Measurements from ENCODE around the gene ATM.

ATM gene

GRCh38 chr11:108289699-108290098 is 66.8 kb downstream of the ATM start:
- Histone ChIP-seq H4K20me1 (ENCODE audit: insufficient read depth, low read length, poor library complexity, severe bottlenecking) (no peaks in the 10 kb centered on the region), H2AFZ (ENCODE audit: low read length) (no peak overlapping the region), H3K4me2 (ENCODE audit: low read depth, low read length, poor library complexity, severe bottlenecking) (no peak overlapping the region), H3K9ac (ENCODE audit: low read depth, low read length, poor library complexity, severe bottlenecking) (no peak overlapping the region), H3K4me1 (ENCODE audit: insufficient read depth, low read length, poor library complexity, severe bottlenecking) (no peaks in the 10 kb centered on the region), H3K9me3 (ENCODE audit: insufficient read depth, low read depth, low read length) (no peaks in the 10 kb centered on the region), H3K36me3 (ENCODE audit: insufficient read depth, low read length) (peaks cover 12% of the 10 kb centered on the region; the same call in 1 of the 2 replicates), H3K9me2 (replicated peaks; ENCODE audit: low read depth, low read length) (no peaks in the 10 kb centered on the region), H3F3A (ENCODE audit: low read depth) (no peaks in the 10 kb centered on the region), H3K4me3 (ENCODE audit: low read length, poor library complexity, severe bottlenecking) (no peak overlapping the region), H3K27me3 (ENCODE audit: insufficient read depth, low read length, poor library complexity, severe bottlenecking) (no peaks in the 10 kb centered on the region), H3K79me2 (ENCODE audit: insufficient read depth, low read length) (no peaks in the 10 kb centered on the region)
- TF ChIP-seq CTCF (conservative IDR thresholded peaks at IDR 0.05; ENCODE audit: low read length) (no peak), EZH2phosphoT487 (IDR thresholded peaks at IDR 0.05; ENCODE audit: borderline replicate concordance) (no peak)

GRCh38 chr11:108293229-108293628 is 70.4 kb downstream of the ATM start:
- TF ChIP-seq CTCF (conservative IDR thresholded peaks at IDR 0.05; ENCODE audit: low read length): no peak
- no peak for TF ChIP-seq EZH2phosphoT487 (IDR thresholded peaks at IDR 0.05; ENCODE audit: borderline replicate concordance)

GRCh38 chr11:108302121-108302785 is 79.4 kb downstream of the ATM start:
- Histone ChIP-seq H3K27me3 (ENCODE audit: insufficient read depth, low read length, poor library complexity, severe bottlenecking) (no peaks in the 10 kb centered on the region), H3K9ac (ENCODE audit: low read depth, low read length, poor library complexity, severe bottlenecking) (no peak overlapping the region), H3K9me3 (ENCODE audit: insufficient read depth, low read depth, low read length) (no peaks in the 10 kb centered on the region), H4K20me1 (ENCODE audit: insufficient read depth, low read length, poor library complexity, severe bottlenecking) (no peaks in the 10 kb centered on the region), H3K4me3 (ENCODE audit: low read length, poor library complexity, severe bottlenecking) (no peak overlapping the region), H3K36me3 (ENCODE audit: insufficient read depth, low read length) (peaks cover 12% of the 10 kb centered on the region; the same call in 1 of the 2 replicates), H3F3A (ENCODE audit: low read depth) (no peaks in the 10 kb centered on the region), H3K9me2 (replicated peaks; ENCODE audit: low read depth, low read length) (no peaks in the 10 kb centered on the region), H3K4me1 (ENCODE audit: insufficient read depth, low read length, poor library complexity, severe bottlenecking) (no peaks in the 10 kb centered on the region), H2AFZ (ENCODE audit: low read length) (no peak overlapping the region), H3K4me2 (ENCODE audit: low read depth, low read length, poor library complexity, severe bottlenecking) (no peak overlapping the region), H3K79me2 (ENCODE audit: insufficient read depth, low read length) (no peaks in the 10 kb centered on the region)
- TF ChIP-seq EZH2phosphoT487 (IDR thresholded peaks at IDR 0.05; ENCODE audit: borderline replicate concordance) (no peak), CTCF (conservative IDR thresholded peaks at IDR 0.05; ENCODE audit: low read length) (no peak)

More at GRCh38 chr11:108293229-108293628, 70.4 kb downstream of the ATM start:
- Histone ChIP-seq H3K9ac (ENCODE audit: low read depth, low read length, poor library complexity, severe bottlenecking) (no peak overlapping the region), H3K9me3 (ENCODE audit: insufficient read depth, low read depth, low read length) (no peaks in the 10 kb centered on the region), H4K20me1 (ENCODE audit: insufficient read depth, low read length, poor library complexity, severe bottlenecking) (no peaks in the 10 kb centered on the region), H3K36me3 (ENCODE audit: insufficient read depth, low read length) (peaks cover 4% of the 10 kb centered on the region; the same call in 1 of the 2 replicates), H3K4me1 (ENCODE audit: insufficient read depth, low read length, poor library complexity, severe bottlenecking) (no peaks in the 10 kb centered on the region), H3K4me2 (ENCODE audit: low read depth, low read length, poor library complexity, severe bottlenecking) (no peak overlapping the region), H3F3A (ENCODE audit: low read depth) (no peaks in the 10 kb centered on the region), H3K9me2 (replicated peaks; ENCODE audit: low read depth, low read length) (no peaks in the 10 kb centered on the region), H3K4me3 (ENCODE audit: low read length, poor library complexity, severe bottlenecking) (no peak overlapping the region), H3K27me3 (ENCODE audit: insufficient read depth, low read length, poor library complexity, severe bottlenecking) (no peaks in the 10 kb centered on the region), H3K79me2 (ENCODE audit: insufficient read depth, low read length) (no peaks in the 10 kb centered on the region), H2AFZ (ENCODE audit: low read length) (no peak overlapping the region)

All from Loucy (cell line).